ENCODE data around the gene WDR5B. TPM values are rescaled to one million over a fixed set of nuclear protein-coding genes. Genes with fewer than 3 reads are reported as not detected.
A peak's percentile ranks its signal among the peaks of the same experiment; 100 is the strongest.
"Not testable (repeated sequence)": the region's sequence is repeated elsewhere in the genome, so short reads cannot be mapped to it uniquely, and the experiment has no call there.

WDR5B gene
- total RNA-seq, 5 donors from 2014 or later (not counting 1 experiment from before 2014, with no cell fraction given): 5.8 to 11.6 (median 10.0) TPM

GRCh38 chr3:122456074-122456473, 40.2 kb upstream of the WDR5B start:
- H3K4me3 Mint-ChIP-seq: no peak overlapping the region
- DNase-seq (no peak), ATAC-seq (replicated peaks in 1 of 4) (no peak)
- H3K27ac Mint-ChIP-seq: peak overlapping the region in 1 of 2 donors; percentile 10
- H3K27ac ChIP-seq (ENCODE audit: low read length): no peak overlapping the region
- POLR2A ChIA-PET: no interaction called here
- H3K4me1 ChIP-seq (ENCODE audit: control insufficient read depth in 1 of 2, extremely low read depth in 1 of 2, insufficient read depth in 2 of 2, low read length in 2 of 2): no peaks in the 10 kb centered on the region
- H3K36me3 ChIP-seq (ENCODE audit: control insufficient read depth in 2 of 2, extremely low read depth in 1 of 2, insufficient read depth in 1 of 2, low read length in 1 of 2): peaks cover 0 to 67% of the 10 kb centered on the region in 2 donors
- peaks cover 0 to 9% (median 0%) of the 10 kb centered on the region in 3 donors for H3K4me1 Mint-ChIP-seq
- no peaks in the 10 kb centered on the region for H3K9me3 Mint-ChIP-seq
- H3K36me3 Mint-ChIP-seq: peaks cover 54% of the 10 kb centered on the region
- H3K27me3 ChIP-seq (replicated peaks in 1 of 2; ENCODE audit: control insufficient read depth in 2 of 2, extremely low read depth in 1 of 2, insufficient read depth in 2 of 2, low read length in 1 of 2): no peaks in the 10 kb centered on the region
- no peak overlapping the region for H3K4me3 ChIP-seq (ENCODE audit: control insufficient read depth in 1 of 2, extremely low read depth in 1 of 2, low read length in 1 of 2)
- H3K27me3 Mint-ChIP-seq: no peaks in the 10 kb centered on the region
- CTCF ChIA-PET: no interaction called here
- no peaks in the 10 kb centered on the region for H3K9me3 ChIP-seq

GRCh38 chr3:122451371-122451770, 35.5 kb upstream of the WDR5B start:
- peaks cover 71% of the 10 kb centered on the region for H3K36me3 Mint-ChIP-seq
- Histone ChIP-seq H3K27ac (ENCODE audit: low read length) (no peak overlapping the region), H3K36me3 (ENCODE audit: control insufficient read depth in 2 of 2, extremely low read depth in 1 of 2, insufficient read depth in 1 of 2, low read length in 1 of 2) (peaks cover 0 to 52% of the 10 kb centered on the region in 2 donors), H3K4me3 (ENCODE audit: control insufficient read depth in 1 of 2, extremely low read depth in 1 of 2, low read length in 1 of 2) (no peak overlapping the region), H3K27me3 (replicated peaks in 1 of 2; ENCODE audit: control insufficient read depth in 2 of 2, extremely low read depth in 1 of 2, insufficient read depth in 2 of 2, low read length in 1 of 2) (no peaks in the 10 kb centered on the region), H3K9me3 (no peaks in the 10 kb centered on the region), H3K4me1 (ENCODE audit: control insufficient read depth in 1 of 2, extremely low read depth in 1 of 2, insufficient read depth in 2 of 2, low read length in 2 of 2) (no peaks in the 10 kb centered on the region)
- H3K27me3 Mint-ChIP-seq: no peaks in the 10 kb centered on the region
- no peak for DNase-seq
- H3K9me3 Mint-ChIP-seq: peaks cover 0 to 4% (median 3%) of the 10 kb centered on the region in 3 donors
- ChIA-PET POLR2A (no interaction called here), CTCF (no interaction called here)
- H3K27ac Mint-ChIP-seq: peak overlapping the region in 1 of 2 donors; percentile 48
- no CpG with 5 or more reads among the region's 3 CpGs for WGBS (ENCODE audit: insufficient coverage)
- peaks cover 6 to 9% (median 6%) of the 10 kb centered on the region in 3 donors for H3K4me1 Mint-ChIP-seq
- no peak overlapping the region for H3K4me3 Mint-ChIP-seq
- ATAC-seq (replicated peaks in 1 of 4): no peak

- H3K4me1 ChIP-seq (ENCODE audit: control insufficient read depth in 1 of 2, extremely low read depth in 1 of 2, insufficient read depth in 2 of 2, low read length in 2 of 2); POLR2A ChIA-PET; H3K4me3 Mint-ChIP-seq; H3K9me3 ChIP-seq; H3K27ac Mint-ChIP-seq; H3K4me1 Mint-ChIP-seq; H3K27me3 ChIP-seq (replicated peaks in 1 of 2; ENCODE audit: control insufficient read depth in 2 of 2, extremely low read depth in 1 of 2, insufficient read depth in 2 of 2, low read length in 1 of 2); H3K27me3 Mint-ChIP-seq; H3K4me3 ChIP-seq (ENCODE audit: control insufficient read depth in 1 of 2, extremely low read depth in 1 of 2, low read length in 1 of 2); DNase-seq; CTCF ChIA-PET; ATAC-seq (replicated peaks in 1 of 4); H3K27ac ChIP-seq (ENCODE audit: low read length): not testable (repeated sequence)
- H3K9me3 Mint-ChIP-seq: peaks cover 4 to 12% (median 8%) of the 10 kb centered on the region in 3 donors
- WGBS (ENCODE audit: insufficient coverage): no CpG with 5 or more reads among the region's 6 CpGs
- H3K36me3 ChIP-seq (ENCODE audit: control insufficient read depth in 2 of 2, extremely low read depth in 1 of 2, insufficient read depth in 1 of 2, low read length in 1 of 2): peaks cover 0 to 50% of the 10 kb centered on the region in 2 donors
- peaks cover 86% of the 10 kb centered on the region for H3K36me3 Mint-ChIP-seq
These were observed 32.4 kb upstream of the WDR5B start for GRCh38 chr3:122448218-122448617.

DNA sequence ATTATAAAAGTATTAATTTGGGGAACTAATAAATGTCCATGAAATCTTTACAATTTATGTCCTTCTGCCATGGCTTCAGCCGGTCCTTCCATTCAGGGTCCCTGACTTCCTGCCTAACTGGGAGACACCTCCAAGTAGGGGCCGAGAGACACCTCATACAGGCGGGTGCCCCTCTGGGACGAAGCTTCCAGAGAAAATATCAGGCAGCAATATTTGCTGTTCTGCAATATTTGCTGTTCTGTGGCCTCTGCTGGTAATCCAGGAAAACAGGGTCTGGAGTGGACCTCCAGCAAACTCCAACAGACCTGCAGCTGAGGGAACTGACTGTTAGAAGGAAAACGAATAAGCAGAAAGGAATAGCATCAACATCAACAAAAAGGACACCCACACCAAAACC, 28.6 kb upstream of the WDR5B start:
- H3K4me3 Mint-ChIP-seq; H3K27ac ChIP-seq (ENCODE audit: low read length); DNase-seq; POLR2A ChIA-PET; H3K4me1 Mint-ChIP-seq; ATAC-seq (replicated peaks in 1 of 4); H3K4me3 ChIP-seq (ENCODE audit: control insufficient read depth in 1 of 2, extremely low read depth in 1 of 2, low read length in 1 of 2); H3K4me1 ChIP-seq (ENCODE audit: control insufficient read depth in 1 of 2, extremely low read depth in 1 of 2, insufficient read depth in 2 of 2, low read length in 2 of 2); CTCF ChIA-PET; H3K27me3 ChIP-seq (replicated peaks in 1 of 2; ENCODE audit: control insufficient read depth in 2 of 2, extremely low read depth in 1 of 2, insufficient read depth in 2 of 2, low read length in 1 of 2); H3K9me3 ChIP-seq; H3K27me3 Mint-ChIP-seq; H3K27ac Mint-ChIP-seq: not testable (repeated sequence)
- H3K36me3 ChIP-seq (ENCODE audit: control insufficient read depth in 2 of 2, extremely low read depth in 1 of 2, insufficient read depth in 1 of 2, low read length in 1 of 2): peaks cover 0 to 61% of the 10 kb centered on the region in 2 donors
- 100% methylated on average over 2 of the region's 5 CpGs for WGBS (ENCODE audit: insufficient coverage)
- peaks cover 96% of the 10 kb centered on the region for H3K36me3 Mint-ChIP-seq
- peaks cover 4 to 12% (median 8%) of the 10 kb centered on the region in 3 donors for H3K9me3 Mint-ChIP-seq

DNA sequence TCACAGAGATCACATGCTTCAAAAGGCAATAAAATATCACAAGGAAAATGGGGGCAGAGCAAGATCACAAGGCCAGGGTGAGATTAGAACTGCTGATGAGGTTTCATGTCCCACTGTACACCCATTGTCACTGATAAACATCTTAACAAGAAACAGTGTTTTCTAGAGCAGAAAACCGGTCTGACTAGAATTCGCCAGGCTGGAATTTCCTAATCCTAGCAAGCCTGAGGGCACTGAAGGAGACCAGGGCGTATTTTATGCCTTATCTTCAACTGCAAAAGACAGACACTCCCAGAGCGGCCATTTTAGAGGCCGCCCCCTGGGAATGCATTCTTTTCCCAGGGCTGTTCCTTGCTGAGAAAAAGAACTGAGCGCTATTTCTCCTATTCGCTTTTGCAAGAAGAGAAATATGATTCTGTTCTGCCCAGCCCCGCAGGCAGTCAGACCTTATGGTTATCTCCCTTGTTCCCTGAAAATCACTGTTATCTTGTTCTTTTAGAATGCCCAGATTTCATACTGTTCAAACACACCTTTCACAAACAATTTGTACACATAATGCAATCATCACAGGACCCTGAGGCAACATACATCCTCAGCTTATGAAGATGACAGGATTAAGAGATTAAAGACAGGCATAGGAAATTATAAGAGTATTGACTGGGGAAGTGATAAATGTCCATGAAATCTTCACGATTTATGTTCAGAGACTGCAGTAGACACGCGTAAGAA, 28.1 kb upstream of the WDR5B start:
- H3K4me1 ChIP-seq (ENCODE audit: control insufficient read depth in 1 of 2, extremely low read depth in 1 of 2, insufficient read depth in 2 of 2, low read length in 2 of 2); H3K27ac Mint-ChIP-seq; ATAC-seq (replicated peaks in 1 of 4); DNase-seq; H3K4me1 Mint-ChIP-seq; H3K9me3 ChIP-seq; CTCF ChIA-PET; H3K27me3 ChIP-seq (replicated peaks in 1 of 2; ENCODE audit: control insufficient read depth in 2 of 2, extremely low read depth in 1 of 2, insufficient read depth in 2 of 2, low read length in 1 of 2); H3K4me3 Mint-ChIP-seq; POLR2A ChIA-PET; H3K4me3 ChIP-seq (ENCODE audit: control insufficient read depth in 1 of 2, extremely low read depth in 1 of 2, low read length in 1 of 2); H3K27ac ChIP-seq (ENCODE audit: low read length); H3K27me3 Mint-ChIP-seq: not testable (repeated sequence)
- Mint-ChIP-seq H3K9me3 (peaks cover 4 to 12% (median 7%) of the 10 kb centered on the region in 3 donors), H3K36me3 (peaks cover 93% of the 10 kb centered on the region)
- peaks cover 0 to 60% of the 10 kb centered on the region in 2 donors for H3K36me3 ChIP-seq (ENCODE audit: control insufficient read depth in 2 of 2, extremely low read depth in 1 of 2, insufficient read depth in 1 of 2, low read length in 1 of 2)
- 99% methylated on average over 8 of the region's 11 CpGs for WGBS (ENCODE audit: insufficient coverage)

- H3K4me1 Mint-ChIP-seq: peaks cover 6 to 9% (median 8%) of the 10 kb centered on the region in 3 donors
- Histone ChIP-seq H3K36me3 (ENCODE audit: control insufficient read depth in 2 of 2, extremely low read depth in 1 of 2, insufficient read depth in 1 of 2, low read length in 1 of 2) (peaks cover 0 to 55% of the 10 kb centered on the region in 2 donors), H3K9me3 (no peaks in the 10 kb centered on the region), H3K27me3 (replicated peaks in 1 of 2; ENCODE audit: control insufficient read depth in 2 of 2, extremely low read depth in 1 of 2, insufficient read depth in 2 of 2, low read length in 1 of 2) (no peaks in the 10 kb centered on the region), H3K27ac (ENCODE audit: low read length) (no peak overlapping the region), H3K4me3 (ENCODE audit: control insufficient read depth in 1 of 2, extremely low read depth in 1 of 2, low read length in 1 of 2) (no peak overlapping the region), H3K4me1 (ENCODE audit: control insufficient read depth in 1 of 2, extremely low read depth in 1 of 2, insufficient read depth in 2 of 2, low read length in 2 of 2) (no peaks in the 10 kb centered on the region)
- H3K27me3 Mint-ChIP-seq: no peaks in the 10 kb centered on the region
- no peak for DNase-seq
- H3K36me3 Mint-ChIP-seq: peaks cover 88% of the 10 kb centered on the region
- peaks cover 4 to 8% (median 4%) of the 10 kb centered on the region in 3 donors for H3K9me3 Mint-ChIP-seq
- ChIA-PET CTCF (interaction anchor here in 1 of 2 donors (0.9 kb wide), 1 partner anchor 17 kb away, joined by 5 read pairs; no protein-coding TSS in a partner anchor), POLR2A (no interaction called here)
- H3K27ac Mint-ChIP-seq: no peak overlapping the region
- WGBS (ENCODE audit: insufficient coverage): 91% methylated on average over 4 of the region's 10 CpGs
- no peak overlapping the region for H3K4me3 Mint-ChIP-seq
- no peak for ATAC-seq (replicated peaks in 1 of 4)
These were observed 27.2 kb upstream of the WDR5B start for GRCh38 chr3:122443090-122443489.

Measured in T-cell (primary cell).